Measurements from ENCODE around the gene CAPZB.
A peak's percentile ranks its signal among the peaks of the same experiment; 100 is the strongest.

Gene CAPZB

DNA sequence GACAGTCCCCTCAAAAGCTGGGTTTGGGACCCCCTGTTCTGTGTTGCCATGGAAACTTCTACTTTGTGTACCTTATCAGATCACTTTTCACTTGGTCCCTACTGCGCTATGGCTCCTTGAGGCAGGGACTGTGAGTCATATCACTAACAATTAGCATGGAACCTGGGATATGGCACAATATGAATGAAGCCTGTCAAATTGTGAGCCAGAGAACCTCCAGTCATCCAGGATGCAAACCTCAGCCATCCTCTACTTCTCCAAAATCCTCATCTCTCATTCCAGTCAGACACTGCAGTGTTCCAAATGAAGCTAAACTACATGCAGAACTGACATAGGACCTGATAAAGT lies 11.2 kb upstream of the CAPZB start:
- DNase-seq, result no peak

DNA sequence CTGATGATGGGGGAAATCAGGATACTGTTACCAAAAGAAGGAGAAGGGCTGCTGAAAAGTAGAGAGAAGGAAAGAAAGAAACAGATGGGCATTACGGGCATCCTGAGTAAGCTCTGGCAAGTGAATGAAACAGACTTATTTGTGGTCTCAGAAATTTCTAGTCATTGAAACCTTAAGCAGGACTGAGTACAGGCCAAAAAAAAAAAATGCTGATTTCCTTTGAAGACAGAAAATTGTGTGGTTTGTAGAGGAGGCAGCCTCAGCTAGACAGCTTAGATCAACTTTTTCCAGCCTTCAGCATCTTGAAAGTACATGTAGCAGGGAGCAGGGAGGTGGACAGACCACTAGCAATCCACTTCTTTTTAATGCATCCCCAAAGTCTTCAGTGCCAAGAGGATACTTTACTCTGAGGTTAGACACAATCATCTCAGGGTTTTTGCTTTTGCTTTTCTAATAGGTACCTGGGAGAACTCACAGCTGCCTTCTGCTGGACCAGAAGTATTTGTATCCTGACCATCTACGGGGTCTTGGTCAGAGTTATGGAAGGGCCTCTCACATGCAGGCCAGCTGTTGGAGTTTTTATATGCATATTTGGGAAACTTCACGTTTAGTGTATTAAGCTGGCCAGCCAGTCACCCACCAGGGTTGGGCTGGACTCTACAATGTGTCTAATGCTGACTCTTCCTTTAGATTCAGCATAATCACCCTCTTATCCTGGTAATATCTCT lies 10.6 kb upstream of the CAPZB start:
- peak; percentile 6 for DNase-seq

DNA sequence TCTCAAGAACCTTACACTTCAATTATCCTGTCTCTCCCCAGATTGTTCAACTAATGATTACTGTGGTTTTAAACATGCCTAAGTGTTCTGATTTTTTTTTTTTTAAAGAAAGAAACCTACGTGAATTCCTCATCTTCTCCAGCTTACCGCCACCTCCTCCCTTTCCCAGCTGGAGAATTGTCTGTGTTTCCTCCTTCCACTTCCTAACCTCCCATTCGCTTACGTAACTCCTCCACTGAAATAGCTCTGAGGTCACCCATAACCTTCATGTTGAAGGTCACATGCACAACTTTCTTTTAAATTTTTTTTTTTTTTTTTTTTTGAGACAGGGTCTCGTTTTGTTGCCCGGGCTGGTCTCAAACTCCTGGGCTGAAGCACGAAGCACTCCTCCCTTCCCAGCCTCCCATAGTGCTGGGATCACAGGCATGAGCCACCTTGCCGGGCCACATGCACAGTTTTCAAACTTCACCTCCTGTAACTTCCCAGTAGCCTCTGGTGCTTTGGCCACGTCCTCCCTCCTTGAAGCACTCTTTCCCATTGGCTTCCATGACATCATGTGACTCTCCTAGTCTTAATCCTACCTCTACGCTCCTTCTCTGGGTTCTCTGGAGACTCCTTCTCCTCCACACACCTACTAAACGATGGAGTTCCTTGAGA lies 9.8 kb upstream of the CAPZB start:
- no peak for DNase-seq

DNA sequence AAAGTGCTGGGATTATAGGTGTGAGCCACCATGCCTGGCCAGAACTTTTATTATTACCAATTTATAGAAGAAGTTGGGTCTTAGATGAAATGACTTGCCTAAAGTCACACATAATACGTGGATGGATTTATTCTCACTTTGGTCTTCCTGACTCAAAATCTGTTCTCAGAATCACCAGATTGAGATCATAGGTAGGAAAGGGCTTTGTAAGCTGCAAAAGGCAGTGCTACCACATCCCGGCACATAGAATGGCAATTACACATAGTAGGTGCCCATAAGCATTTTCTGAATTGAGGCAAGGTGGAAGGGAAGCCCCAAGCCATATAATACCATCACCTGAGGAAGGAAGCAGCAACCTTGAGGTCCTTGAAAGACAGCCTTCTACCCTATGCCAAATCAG lies 8.2 kb upstream of the CAPZB start:
- no peak for DNase-seq

DNA sequence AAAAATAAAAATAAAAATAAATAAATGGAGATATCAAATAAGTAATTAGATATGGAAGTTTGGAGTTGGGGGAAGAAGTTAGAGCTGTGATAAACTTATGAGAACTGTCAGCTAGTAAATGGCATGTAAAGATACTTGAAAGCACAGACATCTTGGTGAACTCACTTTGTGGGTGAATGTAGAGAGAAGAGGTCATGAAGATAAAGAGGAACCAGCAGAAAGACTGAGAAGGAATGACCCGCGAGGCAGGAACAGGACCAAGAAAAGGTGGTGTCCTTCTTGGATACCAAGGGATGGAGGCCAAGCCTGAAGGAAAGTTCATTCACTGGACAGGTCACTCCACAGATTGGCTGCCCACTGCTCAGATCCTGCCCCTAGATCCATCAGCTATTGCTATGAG lies 4.7 kb upstream of the CAPZB start:
- DNase-seq, result no peak

DNA sequence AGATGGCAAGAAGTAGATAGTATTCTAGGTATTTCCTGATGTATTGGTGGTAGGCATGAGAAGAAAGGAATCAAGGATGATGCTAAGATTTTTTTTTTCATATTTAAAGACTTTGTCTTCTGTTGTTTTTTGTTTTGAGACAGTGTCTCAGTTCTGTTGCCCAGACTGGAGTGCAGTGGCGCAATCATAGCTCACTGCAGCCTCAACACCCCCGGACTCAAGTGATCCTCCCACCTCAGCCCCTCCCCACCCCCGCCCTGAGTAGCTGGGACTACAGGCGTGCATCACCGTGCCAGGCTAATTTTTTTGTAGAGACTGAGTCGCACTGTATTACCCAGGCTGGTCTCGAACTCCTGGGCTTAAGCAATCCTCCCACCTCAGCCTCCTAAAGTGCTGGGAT lies 2.8 kb upstream of the CAPZB start:
- DNase-seq, result no peak

DNA sequence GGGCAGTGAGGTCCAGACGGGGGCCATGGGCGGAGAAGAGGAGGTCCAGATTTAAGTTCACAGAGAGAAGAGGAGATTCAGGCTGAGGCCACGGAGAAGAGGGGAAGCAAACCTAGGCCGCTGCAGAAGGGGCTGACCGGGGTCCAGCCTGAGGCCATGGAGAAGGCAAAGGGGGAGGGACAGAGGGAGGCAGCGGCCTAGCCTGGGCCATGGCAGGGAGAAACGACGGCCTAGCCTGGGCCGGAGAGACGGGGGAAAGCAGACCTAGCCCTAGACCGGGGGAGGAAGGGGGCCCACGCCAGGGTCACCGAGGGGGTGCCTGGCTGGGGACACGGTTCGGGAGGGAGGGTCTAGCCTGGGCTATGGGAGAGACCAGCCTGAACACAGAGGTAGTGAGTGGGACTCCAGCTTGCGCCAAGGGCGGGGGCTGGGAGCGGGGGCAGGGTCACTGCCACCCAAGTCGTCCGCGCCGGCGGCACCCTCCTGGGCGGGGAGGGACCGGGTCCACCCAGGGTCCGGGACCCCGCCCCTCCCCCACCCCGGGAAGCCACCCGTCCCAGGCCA lies 459 bp downstream of the CAPZB start:
- DNase-seq, result no peak

DNA sequence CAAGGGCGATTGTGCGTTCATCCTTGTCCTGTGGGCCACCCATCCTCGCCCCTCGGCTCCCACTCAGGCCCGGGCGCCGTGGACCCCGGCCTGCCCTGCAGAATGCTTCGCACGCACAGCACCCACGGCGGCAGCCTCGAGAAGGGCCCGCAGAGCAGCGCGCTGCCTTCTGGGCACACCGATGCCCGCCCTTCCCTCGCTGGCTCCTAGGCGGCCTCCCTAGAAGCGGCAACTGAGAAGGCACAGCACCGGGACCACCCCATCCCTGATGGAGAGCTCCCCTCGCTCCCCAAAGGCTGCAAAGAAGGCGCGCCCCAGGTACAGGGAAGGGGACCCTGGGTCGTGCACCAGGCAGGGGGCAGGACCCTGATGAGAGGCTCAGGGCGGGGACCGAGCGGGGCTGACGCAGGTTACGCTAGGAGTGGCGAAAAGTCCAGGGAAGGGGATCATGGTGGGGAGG lies 971 bp downstream of the CAPZB start:
- no peak for DNase-seq

DNA sequence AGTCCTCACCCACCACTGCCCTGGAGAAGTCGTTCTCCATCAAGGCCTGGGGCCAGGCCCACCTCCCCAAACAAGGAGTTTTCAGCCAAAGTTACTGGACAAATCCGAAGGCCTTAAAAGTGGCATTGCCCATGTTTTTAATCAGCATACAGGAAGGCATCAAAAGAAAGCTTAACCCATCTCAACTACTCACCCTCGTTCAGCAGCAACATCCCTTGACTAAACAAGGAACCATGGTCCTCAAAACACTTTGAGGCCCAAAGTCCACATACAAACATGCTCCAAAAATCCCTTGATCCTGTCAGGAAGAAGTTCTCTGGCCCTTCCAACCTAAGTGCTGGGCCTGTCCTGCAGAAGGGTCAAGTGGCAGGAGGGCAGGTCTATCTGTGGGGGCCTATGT lies 1.6 kb downstream of the CAPZB start:
- DNase-seq, result no peak

DNA sequence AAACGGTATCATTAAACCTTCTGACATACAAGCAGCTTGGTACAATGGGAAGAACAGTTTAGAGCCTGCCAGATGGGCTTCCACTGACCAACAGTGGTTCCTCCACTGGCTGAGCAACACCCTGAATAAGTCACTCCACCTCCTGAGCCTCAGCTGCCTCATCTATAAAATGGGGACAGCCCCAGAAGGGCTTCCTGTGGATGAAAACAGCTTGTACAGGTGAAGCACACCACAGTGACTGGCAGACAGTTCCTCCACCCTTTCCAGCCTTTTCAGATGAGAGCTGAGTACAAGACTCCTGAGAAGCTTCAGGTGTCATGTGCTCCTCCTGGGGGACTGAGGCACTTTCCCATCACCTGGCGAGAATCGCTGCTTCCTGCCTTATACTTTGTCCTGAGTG lies 2.1 kb downstream of the CAPZB start:
- DNase-seq, result no peak

DNA sequence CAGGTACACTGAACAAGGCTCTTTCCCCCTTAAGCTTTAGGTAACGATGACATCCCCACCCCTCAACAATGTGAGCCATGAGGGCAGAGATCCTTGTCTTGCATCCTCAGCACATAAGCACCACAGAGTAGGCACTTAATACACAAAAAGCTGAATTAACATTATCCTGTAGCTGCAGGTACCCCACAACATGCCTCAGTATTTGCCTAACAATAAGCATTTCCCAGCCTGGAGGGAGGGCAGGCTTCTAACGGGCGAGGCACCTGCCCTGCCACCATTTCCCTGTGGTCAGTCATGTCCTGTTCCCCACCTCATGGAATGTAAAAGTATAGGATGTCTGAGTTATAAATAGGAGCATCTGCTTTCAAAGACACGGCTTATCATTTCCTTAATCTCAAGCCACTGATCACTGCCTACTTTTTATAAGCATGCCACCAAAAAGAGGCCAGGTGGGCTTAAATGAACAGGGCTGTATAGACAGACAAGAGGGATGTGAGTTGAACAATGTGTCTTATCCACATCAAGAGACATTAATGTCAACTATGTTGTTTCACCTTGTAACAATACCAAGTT lies 3.4 kb downstream of the CAPZB start:
- DNase-seq, result no peak

DNA sequence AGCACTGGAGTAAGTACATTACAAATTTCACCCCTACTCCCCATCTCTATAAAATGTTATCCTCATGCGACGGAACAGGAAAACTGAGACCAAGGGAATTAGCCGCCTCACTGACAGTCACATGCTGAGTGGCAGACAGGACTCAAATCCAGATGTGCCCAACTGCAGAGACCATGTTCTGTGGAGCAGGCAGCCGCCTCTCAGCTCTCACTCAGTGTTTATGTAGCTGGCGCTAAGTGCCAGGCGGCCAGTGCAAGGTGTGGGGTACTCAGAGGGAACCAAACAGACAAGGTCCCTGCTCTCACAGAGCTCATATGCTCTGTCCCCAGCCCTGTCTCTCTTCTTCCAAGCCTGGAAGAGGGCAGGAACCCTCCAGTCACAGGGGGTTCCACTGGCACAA lies 5.1 kb downstream of the CAPZB start:
- no peak for DNase-seq

DNA sequence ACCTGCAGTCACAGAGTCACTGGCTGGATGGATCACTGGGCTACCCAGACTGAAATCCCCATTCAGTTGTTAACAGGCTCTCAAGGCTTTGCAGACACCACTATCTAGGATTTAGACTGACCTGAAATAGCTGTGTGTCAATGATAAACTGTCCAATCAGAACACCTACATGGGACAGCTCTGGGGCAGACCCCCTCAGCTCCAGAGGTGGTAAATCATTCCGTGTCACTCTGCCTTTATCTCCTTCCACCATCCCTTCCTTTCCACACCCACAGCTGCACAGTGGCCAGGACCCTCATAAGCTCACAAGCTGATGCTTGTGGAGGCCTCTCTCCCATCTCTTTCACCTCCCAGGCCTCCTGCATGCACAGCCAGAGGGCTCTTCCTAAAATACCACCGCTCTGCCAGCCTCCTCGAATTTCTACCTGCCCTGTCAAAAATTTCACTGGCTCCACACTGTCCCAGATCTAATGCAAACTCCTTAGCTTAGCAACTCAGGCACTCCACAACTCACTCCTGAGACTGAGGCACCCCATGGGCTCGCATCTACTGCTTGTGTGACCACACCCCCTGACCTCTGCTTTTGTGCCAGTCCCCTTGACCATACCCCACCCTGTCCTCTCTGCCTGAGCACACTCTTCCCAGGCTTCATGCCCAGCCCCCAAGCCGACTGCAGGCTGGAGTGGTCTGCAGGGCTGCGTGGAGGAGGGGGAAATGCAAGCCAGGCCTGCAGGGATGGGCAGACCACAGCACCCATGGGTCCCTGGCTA lies 5.8 kb downstream of the CAPZB start:
- DNase-seq, result no peak

DNA sequence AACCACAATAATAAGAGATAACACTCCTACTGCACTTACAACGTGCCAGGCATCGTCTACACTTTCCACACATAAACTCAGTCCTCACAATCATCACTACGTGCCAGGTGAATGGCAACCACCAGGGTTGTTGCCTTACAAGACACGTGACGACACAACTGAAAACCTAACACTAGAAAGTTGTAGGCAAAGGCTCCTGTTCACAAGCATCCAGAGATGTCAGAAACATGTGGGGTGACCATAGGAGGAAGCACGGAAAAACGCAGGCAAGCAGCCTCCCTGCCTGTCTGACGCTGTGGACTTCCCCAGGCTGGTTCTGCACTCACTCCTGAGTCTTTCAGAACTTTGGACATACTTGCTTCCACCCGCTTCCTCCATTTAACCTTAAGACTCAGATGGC lies 7.0 kb downstream of the CAPZB start:
- no peak for DNase-seq

DNA sequence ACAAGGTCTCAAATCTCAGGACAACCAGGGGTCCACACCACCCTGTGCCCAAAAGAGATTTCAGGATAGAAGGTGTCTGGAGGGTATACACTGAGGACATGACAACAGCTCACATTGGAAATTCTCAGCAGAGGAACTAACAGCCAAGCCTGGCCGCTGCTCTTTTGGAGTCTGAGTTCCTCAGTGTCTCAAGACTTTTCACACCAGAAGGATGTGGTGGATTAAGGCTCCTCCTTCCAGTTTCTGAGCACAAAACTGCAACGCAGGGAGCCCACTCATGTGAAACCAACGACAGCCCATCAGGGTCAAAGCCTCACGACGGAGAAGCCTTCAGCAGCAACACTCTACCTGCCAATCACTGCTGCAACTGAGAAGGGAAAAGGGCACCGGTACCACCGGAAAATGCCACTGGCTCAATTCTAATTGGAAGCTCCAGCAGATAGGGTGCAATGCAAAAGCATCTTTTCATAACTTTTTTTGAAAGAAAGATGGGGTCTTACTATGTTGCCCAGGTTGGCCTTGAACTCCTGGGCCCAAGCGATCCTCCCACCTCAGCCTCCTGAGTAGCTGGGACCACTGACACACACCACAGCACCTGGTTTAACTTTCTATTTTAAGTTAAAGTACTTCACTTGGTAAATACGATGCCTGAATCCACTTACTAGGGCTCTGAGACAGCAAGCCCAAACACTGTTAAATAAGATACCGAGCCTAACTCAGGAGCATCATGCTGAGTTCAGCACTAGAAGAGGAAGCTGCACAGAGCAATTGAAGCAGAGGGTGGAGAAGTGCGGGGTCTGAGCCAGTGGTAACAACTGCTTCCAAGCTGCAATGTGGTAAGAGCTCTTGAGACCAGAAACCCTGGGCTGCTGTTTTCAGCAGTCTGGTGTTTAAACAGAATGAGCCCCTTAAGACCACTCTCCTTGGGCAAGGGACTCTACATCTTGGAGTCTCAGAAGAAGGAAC lies 7.8 kb downstream of the CAPZB start:
- no peak for DNase-seq

DNA sequence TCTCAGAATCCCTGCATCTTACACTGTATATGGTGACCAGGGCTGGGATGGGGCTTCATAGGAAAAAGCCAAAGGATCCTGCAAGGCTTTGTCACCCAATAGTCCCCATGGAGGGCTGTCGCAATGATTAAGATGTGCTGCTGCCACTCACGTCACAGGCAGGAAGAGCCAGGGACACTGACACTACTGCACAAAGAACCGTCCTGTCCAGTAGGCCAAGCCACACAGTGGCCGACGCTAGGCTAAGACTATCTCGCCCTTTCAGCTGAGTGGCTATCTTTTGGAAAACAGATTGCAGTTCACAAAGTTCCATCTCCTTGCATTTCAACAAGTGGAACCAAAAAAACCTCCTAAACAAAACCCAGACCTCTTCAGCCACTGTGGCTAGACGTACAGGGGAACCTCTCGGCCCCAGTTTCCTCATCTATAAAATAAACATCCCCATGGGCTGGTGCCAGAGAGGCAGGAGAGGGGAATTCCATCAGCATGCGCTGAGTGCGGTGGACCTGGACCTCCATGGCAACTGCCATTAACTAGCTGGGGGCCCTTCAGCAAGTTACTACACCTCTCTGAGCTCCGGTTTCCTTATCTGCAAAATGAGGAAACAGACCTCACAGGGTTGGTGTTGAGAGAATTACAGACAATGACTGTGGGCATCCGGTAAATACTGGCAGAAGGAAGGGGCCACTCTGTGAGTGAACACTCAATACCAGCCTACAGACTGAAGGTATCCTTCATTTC lies 8.7 kb downstream of the CAPZB start:
- no peak for DNase-seq

DNA sequence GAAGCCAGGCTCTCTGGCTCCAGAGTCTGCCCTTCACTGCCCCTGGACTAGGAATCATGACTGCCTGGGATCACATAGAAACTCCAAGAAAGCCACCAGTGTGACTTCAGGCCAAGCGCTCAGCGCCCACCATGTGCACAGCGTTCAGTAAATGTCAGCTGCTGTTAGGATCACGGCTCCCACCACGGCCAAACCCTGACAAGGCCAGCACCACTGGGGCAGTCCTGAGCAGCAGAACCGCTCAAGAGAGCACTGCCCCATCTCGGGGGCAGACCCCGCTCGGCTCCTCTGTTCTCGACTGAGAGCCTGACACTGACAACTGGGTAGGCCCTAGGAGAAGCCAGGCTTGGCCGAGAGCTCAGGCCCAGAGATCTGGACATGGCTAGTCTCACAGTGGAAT lies 10.0 kb downstream of the CAPZB start:
- no peak for DNase-seq

DNA sequence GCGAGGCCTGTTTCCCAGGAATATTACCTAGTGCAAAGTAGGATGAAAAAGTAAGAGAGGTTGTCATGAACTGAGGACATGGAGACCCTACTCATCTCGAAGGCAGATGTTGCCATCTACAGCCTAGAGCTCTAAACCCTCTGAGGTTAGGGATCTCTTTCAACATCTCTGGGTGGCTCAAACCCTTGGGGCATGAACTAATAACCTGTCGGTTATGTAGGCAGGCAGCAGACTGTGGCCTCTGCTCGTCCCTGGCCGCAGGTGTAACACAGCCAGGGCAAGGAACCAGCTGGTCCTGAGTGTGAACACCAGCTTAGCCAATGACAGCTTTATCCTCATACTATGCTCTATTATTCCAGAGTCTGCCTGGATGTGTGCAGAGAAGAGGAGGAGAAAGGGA lies 13.2 kb downstream of the CAPZB start:
- no peak for DNase-seq

DNA sequence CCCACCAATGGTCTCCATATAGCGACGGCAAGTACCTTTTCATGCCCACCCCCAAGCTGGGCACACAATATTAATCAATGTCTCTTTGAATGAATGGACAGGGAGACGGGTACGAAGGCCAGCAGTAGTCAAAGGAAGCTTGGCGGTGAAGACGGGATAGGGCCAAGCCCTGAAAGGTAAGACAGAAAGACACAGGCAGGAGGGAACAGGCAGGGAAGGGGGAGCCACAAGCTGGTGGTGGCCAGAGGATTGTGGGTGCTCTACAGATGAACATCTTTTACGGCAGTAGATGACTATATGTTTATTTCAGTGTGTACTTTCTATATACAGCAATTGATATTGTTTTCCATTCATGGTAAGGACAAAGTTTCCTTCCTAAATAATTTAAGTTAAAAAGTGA lies 16.3 kb downstream of the CAPZB start:
- no peak for DNase-seq

DNA sequence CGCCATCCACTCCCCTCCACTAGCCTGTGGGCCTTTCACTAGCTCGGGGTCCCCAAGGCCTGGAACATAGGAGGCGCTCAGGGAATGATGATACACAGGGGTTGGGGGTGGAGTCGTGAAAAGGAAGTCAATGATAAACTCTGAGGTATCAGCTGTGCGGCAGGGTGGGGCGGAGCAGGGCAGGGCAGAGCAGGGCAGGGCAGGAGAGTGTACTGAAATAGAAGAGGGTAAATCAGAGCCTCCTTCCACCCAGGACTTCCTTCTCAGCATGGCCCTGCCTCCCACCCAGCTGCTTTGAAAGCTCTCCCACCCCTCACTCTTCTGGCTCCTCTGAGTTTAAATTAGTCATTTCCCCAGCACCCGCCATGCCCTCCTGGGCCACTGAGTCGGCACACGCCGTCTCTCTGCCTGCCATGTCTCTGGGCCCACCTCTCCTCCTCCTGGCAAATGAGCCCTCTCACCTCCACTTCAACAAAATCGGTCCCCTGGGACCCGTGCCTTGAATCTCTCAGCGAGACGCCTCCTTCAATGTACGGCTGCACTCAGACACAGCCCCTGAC lies 16.9 kb downstream of the CAPZB start:
- DNase-seq, result no peak

Measured in NCI-H446 treated with DMSO at 0.1 percent for 48 hours (cell line).